ENCODE results near the gene CLP1.

DNA sequence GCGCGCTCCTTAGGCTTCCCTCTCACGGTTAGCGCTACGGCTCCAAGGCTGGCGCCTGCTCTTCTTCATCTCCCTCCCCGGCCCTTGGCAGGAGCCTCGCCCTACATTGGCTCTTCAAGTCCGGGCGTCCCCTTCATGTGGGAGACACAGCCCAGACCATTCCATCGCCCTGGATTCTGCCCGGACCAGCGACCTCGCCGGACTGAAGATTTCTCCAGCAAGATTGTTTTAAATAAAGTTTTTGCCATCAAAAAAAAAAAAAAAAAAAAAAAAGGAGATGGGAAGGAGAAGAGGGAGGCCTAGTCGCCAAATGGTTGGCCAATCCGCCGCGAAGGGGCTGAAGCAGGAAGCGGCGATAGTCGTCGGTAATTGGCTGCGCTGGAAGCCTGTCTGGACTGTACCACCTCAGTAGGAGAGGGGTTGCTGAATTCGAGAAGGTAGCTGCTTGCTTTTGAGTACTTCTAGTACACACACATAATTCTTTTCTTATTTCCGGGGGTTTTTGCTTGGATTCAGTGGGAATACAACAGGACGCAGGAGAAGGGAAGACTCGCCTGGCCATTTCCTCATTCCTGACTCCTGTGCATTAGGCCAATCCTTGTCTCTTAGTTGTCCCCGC lies 9.7 kb downstream of the CLP1 start:
- TF ChIP-seq, protein P1, sequence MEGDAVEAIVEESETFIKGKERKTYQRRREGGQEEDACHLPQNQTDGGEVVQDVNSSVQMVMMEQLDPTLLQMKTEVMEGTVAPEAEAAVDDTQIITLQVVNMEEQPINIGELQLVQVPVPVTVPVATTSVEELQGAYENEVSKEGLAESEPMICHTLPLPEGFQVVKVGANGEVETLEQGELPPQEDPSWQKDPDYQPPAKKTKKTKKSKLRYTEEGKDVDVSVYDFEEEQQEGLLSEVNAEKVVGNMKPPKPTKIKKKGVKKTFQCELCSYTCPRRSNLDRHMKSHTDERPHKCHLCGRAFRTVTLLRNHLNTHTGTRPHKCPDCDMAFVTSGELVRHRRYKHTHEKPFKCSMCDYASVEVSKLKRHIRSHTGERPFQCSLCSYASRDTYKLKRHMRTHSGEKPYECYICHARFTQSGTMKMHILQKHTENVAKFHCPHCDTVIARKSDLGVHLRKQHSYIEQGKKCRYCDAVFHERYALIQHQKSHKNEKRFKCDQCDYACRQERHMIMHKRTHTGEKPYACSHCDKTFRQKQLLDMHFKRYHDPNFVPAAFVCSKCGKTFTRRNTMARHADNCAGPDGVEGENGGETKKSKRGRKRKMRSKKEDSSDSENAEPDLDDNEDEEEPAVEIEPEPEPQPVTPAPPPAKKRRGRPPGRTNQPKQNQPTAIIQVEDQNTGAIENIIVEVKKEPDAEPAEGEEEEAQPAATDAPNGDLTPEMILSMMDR (IDR thresholded peaks at IDR 0.05), result no peak
- no peak for TF ChIP-seq FOXM1 (IDR thresholded peaks at IDR 0.05; ENCODE audit: low read depth)
- TF ChIP-seq REST (IDR thresholded peaks at IDR 0.05; ENCODE audit: low read depth, low read length), result no peak
- TF ChIP-seq RFX5 (IDR thresholded peaks at IDR 0.05; ENCODE audit: low read length), result no peak
